Measurements from ENCODE around the gene GALNT9. TPM values are rescaled to one million over a fixed set of nuclear protein-coding genes. Genes with fewer than 3 reads are reported as not detected.

Gene GALNT9
- total RNA-seq, 2 experiments from 2014 or later: not detected

DNA sequence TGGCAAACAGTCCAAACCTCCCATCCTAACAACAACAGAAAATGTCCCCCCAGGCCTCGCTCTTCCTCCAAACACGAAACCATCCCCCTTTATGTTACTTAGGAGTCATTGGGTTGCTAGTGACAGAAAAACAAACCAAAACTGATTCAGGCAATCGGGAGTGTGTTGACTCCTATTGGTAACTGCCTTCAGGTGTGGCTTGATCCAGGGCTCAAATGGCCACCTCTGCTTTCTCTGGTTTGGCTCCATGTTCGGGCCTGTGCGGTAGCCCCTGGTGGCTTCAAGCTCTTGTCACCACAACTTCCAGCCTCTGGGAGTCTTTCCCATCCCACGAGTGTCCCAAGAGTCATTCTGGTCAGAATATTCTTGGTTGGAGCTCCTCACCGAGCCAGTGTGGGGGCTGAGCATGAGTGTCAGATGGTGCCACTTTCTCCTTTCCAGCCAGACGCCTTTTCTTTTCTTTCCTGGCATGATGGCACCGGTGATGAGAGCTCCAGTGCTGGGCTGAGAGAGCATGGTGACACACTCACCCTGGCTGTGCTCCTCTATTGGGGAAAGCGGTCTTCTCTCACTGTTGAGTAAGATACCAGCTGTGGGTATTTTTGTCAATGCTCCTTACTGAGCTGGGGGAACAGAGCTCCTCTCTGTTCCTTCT lies 146.6 kb downstream of the GALNT9 start:
- Mint-ChIP-seq H3K9me3 (peaks cover 10% of the 10 kb centered on the region), H3K27ac (no peak overlapping the region), H3K36me3 (ENCODE audit: low read depth) (peaks cover 5% of the 10 kb centered on the region), H3K27me3 (peaks cover 16% of the 10 kb centered on the region), H3K4me3 (no peak overlapping the region), H3K4me1 (peaks cover 36% of the 10 kb centered on the region)
- ChIA-PET POLR2A (interaction anchor here (1.2 kb wide), 1 partner anchor 35 kb away, joined by 4 read pairs; no protein-coding TSS in a partner anchor), CTCF (interaction anchor here (1.0 kb wide), 1 partner anchor 36 kb away, joined by 3 read pairs; no protein-coding TSS in a partner anchor)
- no peak for DNase-seq

DNA sequence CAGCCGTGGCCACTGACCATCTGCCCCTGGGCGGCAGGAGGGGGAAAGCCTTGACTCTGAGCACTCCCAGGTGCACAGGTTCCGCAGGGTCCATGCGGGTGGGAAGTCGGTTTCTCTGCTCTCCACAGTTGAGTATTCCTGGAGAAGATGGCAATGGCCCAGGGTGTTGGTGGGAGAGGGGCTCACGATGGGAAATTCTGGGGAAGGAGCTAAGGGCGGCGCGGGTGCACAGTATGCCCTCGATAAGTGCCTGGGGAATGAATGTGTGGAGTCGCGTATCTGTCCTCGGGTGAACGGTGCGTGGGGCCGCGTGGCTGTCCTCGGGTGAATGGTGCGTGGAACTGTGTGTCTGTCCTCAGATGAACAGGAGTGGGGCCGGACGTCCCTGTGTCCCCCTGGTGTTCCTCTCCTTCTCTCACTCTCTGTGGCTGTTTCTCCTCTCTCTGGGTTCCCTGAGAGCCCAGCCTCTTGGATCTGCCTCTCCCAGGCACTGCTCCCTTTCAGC lies 147.1 kb downstream of the GALNT9 start:
- Mint-ChIP-seq H3K36me3 (ENCODE audit: low read depth) (peaks cover 5% of the 10 kb centered on the region), H3K4me1 (peaks cover 31% of the 10 kb centered on the region), H3K27me3 (peaks cover 16% of the 10 kb centered on the region), H3K9me3 (peaks cover 10% of the 10 kb centered on the region), H3K4me3 (no peak overlapping the region), H3K27ac (no peak overlapping the region)
- ChIA-PET POLR2A (interaction anchor here (1.2 kb wide), 1 partner anchor 34 kb away, joined by 4 read pairs; no protein-coding TSS in a partner anchor), CTCF (interaction anchor here (1.0 kb wide), 1 partner anchor 37 kb away, joined by 3 read pairs; no protein-coding TSS in a partner anchor)
- no peak for DNase-seq

DNA sequence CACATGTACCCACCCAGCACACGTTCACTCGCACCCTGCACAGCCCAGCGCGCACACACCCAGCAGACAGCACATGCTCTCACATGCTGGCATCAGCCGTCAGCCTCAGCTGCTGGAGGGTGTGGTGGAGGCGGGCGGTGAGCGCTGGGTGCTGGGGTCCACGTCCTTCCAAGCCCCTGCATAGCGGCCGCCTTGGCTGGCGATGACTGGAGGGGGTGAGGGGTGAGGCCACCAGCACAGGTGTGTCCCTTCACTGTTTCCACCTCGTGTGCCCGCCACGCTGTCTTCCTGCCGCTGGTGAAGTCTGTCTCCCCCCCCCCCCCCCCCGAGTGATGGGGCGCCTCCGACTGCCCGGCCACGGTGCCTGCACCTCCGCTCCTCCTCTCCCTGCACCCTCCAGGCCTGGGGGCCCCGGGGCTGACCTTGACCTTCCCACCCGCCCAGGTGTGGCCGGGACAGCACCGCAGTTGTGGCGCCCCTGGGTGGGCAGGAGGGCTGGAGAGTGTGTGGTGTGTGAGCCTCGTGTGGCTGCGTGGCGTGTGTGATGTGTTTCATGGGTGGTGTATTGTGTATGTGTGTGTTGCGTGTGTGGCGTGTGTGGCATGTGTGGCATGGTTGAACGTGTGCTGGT lies 147.7 kb downstream of the GALNT9 start:
- ChIA-PET POLR2A (no interaction called here), CTCF (no interaction called here)
- Mint-ChIP-seq H3K4me1 (peaks cover 29% of the 10 kb centered on the region), H3K27ac (no peak overlapping the region), H3K36me3 (ENCODE audit: low read depth) (peaks cover 5% of the 10 kb centered on the region), H3K27me3 (peaks cover 16% of the 10 kb centered on the region), H3K4me3 (no peak overlapping the region), H3K9me3 (peaks cover 10% of the 10 kb centered on the region)
- DNase-seq: no peak

DNA sequence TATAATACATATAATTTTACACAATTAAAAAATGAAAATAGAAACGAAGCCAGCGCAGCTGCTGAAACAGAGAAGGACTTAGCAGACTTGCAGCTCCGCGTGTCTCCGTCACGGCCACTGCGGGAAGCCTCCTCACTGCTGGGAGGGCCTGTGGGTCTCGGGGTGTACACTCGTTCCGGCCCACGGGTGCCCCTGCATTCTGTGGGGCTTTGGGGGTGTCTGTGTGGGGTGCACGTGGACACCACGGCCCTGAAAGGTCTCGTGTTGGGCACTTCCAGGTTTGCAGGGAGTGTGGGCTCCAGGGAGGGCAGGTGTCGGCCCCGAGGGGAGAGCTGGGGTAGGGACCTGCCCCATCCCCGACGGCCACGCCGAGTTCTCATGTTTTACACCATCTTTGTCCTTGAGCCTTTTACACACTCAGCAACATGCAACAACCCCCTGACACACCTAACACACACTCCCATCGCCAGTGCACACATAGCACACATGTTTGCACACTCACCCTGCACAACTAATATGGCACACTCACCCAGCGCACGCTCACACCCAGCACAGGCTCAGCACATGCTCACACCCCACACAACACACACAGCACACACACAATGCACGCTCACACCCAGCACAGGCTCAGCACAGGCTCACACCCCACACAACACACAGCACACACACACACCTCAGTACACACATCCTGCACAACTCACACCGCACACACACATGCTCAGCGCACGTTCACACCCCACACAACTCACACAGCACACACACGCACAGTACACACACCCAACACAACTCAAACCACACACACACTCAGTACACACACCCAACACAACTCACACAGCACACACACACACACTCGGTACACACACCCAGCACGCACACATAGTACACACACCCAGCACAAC lies 148.5 kb downstream of the GALNT9 start:
- peaks cover 3% of the 10 kb centered on the region for H3K36me3 Mint-ChIP-seq (ENCODE audit: low read depth)
- H3K27me3 Mint-ChIP-seq: peaks cover 16% of the 10 kb centered on the region
- no peak overlapping the region for H3K27ac Mint-ChIP-seq
- H3K9me3 Mint-ChIP-seq: peaks cover 10% of the 10 kb centered on the region
- H3K4me3 Mint-ChIP-seq: no peak overlapping the region
- POLR2A ChIA-PET: no interaction called here
- CTCF ChIA-PET: interaction anchor here (1.2 kb wide), 1 partner anchor 9 kb away, joined by 3 read pairs; no protein-coding TSS in a partner anchor
- DNase-seq: no peak
- peaks cover 21% of the 10 kb centered on the region for H3K4me1 Mint-ChIP-seq

DNA sequence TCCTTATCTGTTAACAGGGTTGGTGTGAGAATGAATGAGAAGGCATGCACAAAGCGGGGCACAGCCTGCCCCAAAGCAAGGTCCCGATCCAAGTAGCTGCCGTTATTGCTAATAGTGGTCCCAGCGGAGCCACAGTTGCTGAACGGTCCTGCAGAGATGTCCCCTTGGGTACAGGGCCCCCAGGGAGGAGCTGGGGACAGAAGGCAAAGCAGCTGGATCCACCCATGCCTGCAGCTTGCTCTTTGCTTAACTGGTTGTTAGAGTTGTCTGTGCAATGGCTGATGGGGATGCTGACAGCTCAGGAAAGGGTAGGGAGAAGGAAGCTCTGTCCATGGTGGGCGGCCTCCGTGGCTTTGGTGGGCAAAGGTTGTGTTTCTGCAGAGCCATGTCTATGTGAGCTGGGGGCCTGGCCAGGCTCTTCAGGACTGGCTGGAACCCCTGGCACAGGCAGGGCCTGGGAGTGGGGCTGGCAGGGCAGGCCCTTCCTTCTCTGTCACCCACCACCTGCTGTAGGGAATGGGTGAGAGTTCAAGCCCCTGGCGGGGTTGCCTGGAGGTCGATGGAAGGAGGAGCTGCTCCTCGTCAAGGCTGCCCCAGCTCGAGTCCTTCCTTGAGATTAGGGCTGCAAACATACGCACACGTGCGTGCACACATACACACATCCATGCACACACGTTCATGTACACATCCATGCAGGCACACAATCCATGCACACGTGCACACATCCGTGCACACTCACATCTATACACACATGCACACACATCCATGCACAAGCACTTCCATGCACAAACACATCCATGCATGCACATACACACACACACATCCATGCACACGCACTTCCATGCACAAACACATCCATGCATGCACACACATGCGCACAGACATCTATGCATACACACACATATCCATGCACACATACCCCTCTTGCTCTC lies 149.7 kb downstream of the GALNT9 start:
- H3K4me1 Mint-ChIP-seq: peaks cover 15% of the 10 kb centered on the region
- no peak for DNase-seq
- H3K36me3 Mint-ChIP-seq (ENCODE audit: low read depth): no peaks in the 10 kb centered on the region
- no peak overlapping the region for H3K27ac Mint-ChIP-seq
- peaks cover 10% of the 10 kb centered on the region for H3K9me3 Mint-ChIP-seq
- ChIA-PET POLR2A (interaction anchor here (2.2 kb wide), 1 partner anchor 9 kb away, joined by 16 read pairs; no protein-coding TSS in a partner anchor), CTCF (interaction anchor here (1.2 kb wide), 1 partner anchor 10 kb away, joined by 3 read pairs; no protein-coding TSS in a partner anchor)
- peaks cover 11% of the 10 kb centered on the region for H3K27me3 Mint-ChIP-seq
- no peak overlapping the region for H3K4me3 Mint-ChIP-seq

DNA sequence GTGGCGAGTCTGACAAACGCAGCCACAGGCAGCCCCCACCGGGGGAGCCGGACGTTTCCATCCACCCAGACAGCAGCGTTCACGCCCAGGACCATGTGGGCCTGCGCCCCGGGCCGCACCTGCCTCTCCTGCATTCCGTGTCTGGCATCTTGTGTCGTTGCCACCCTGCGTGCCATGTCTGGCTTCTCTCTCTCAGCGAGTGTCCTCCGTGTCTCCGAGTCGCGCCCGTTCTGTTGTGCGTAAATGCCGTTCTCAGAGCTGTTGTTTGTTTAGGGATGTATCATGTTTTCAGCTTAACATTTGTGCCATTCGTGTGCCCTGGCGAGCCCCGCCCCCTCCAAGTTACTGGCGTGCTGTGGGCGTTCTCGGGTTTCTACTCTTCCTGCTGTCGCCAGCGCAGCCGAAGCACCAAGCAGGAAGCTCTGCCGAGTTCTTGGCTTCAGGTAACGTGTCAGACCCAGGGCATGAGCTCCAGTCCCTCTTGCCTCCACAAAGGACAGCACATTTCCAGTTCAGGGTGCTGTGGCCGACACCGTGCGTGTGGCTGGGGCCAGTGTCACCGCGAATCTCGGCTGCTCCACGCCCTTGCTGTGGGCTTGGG lies 150.5 kb downstream of the GALNT9 start:
- Mint-ChIP-seq H3K9me3 (peaks cover 10% of the 10 kb centered on the region), H3K4me1 (peaks cover 19% of the 10 kb centered on the region), H3K27ac (peak overlapping the region; percentile 80), H3K36me3 (ENCODE audit: low read depth) (no peaks in the 10 kb centered on the region), H3K4me3 (peak overlapping the region; percentile 78), H3K27me3 (peaks cover 9% of the 10 kb centered on the region)
- ChIA-PET CTCF (interaction anchor here (1.0 to 1.4 kb wide), 2 partner anchors 8 to 40 kb away, joined by 3 read pairs; no protein-coding TSS in a partner anchor), POLR2A (interaction anchor here (2.2 kb wide), 1 partner anchor 10 kb away, joined by 16 read pairs; no protein-coding TSS in a partner anchor)
- DNase-seq: peak; percentile 66

DNA sequence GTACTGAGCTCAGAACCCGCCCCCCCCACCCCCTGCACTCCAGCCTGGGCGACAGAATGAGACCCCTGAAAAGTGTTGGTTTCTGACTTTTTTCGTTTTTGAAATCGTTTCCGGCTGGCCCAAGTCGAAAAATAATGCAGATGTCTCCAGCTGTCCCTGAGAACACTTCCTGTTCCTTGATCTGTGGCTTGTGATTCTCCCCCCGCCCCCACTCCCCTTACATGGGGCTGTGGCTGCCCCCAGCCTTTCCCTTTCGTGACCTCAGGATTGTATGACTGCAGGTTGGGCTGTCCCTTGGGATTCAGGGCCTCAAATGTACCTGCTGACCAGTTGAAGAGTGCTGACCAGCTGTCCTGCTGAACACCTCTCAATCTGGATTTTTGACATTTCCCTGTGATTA lies 151.1 kb downstream of the GALNT9 start:
- POLR2A ChIA-PET: interaction anchor here (0.8 to 2.2 kb wide), 2 partner anchors 11 to 250 kb away, joined by 3 to 16 read pairs; no protein-coding TSS in a partner anchor
- Mint-ChIP-seq H3K36me3 (ENCODE audit: low read depth) (no peaks in the 10 kb centered on the region), H3K27ac (peak overlapping the region; percentile 80), H3K27me3 (peaks cover 8% of the 10 kb centered on the region), H3K4me3 (peak overlapping the region; percentile 78), H3K9me3 (peaks cover 10% of the 10 kb centered on the region), H3K4me1 (peaks cover 22% of the 10 kb centered on the region)
- CTCF ChIA-PET: interaction anchor here (1.0 to 1.4 kb wide), 2 partner anchors 8 to 41 kb away, joined by 3 read pairs; no protein-coding TSS in a partner anchor
- DNase-seq: no peak

DNA sequence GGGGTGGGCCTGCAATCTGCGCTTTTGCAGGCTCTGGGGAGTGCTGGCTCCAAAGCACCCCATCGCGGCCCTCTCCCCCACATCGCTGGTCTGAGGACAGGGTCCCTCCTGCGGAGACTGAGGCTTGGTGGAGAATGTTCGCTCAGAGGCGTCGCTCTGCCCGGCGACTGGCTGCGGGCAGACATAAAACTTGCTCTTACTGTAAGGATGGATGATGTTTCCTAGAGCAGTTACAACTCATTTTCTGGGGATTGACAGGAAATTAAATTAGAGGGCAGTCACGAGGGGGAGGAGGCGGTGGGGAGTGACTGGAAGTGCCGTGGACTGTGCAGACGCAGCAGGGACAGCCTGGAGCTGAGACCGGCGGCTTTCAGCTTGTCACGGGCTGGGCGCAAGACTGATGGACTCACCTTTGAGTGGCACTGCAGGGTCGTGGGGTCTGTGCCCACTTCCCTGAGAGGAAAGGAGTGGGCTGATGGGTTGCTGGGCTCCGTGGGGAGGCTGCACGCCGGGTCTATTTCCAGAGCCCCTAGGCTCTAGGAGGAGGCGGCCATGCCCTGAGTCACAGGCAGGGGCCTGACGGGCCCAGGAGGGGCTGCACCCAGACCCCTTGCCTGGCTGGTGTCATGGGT lies 152.4 kb downstream of the GALNT9 start:
- CTCF ChIA-PET: no interaction called here
- Mint-ChIP-seq H3K27me3 (peaks cover 6% of the 10 kb centered on the region), H3K4me3 (no peak overlapping the region), H3K4me1 (peaks cover 30% of the 10 kb centered on the region), H3K36me3 (ENCODE audit: low read depth) (no peaks in the 10 kb centered on the region), H3K9me3 (peaks cover 7% of the 10 kb centered on the region), H3K27ac (no peak overlapping the region)
- POLR2A ChIA-PET: no interaction called here
- DNase-seq: no peak

DNA sequence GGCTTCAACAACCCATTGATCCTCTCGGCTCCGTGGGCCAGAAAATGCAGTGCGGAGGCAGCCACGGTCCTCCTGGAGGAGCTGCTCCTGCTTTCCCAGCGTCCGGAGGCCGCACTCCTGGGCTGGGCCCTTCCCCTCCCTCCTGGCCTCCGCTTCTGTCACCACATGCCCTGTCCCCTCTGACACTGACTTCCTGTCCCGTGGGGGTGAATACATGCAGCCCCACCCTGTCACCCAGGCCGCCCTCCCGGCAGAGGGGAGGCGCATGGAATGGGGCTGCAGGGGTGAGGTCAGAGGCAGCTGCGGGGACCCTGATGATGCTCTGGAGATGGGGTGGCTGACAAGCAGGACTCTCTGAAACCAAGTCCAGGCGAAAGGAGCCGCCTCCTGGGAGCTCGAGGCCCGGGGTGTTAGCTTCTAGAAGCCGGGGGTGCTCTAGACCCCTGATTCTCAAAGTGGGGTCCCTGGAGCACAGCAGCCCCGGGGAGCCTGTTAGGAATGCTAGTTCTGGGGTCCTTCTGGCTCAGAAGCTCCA lies 152.9 kb downstream of the GALNT9 start:
- Mint-ChIP-seq H3K4me1 (peaks cover 30% of the 10 kb centered on the region), H3K27ac (no peak overlapping the region), H3K27me3 (peaks cover 6% of the 10 kb centered on the region), H3K36me3 (ENCODE audit: low read depth) (no peaks in the 10 kb centered on the region), H3K9me3 (peaks cover 5% of the 10 kb centered on the region), H3K4me3 (no peak overlapping the region)
- POLR2A ChIA-PET: interaction anchor here (1.0 kb wide), 2 partner anchors 8 to 9 kb away, joined by 4 to 6 read pairs; no protein-coding TSS in a partner anchor
- CTCF ChIA-PET: no interaction called here
- no peak for DNase-seq

DNA sequence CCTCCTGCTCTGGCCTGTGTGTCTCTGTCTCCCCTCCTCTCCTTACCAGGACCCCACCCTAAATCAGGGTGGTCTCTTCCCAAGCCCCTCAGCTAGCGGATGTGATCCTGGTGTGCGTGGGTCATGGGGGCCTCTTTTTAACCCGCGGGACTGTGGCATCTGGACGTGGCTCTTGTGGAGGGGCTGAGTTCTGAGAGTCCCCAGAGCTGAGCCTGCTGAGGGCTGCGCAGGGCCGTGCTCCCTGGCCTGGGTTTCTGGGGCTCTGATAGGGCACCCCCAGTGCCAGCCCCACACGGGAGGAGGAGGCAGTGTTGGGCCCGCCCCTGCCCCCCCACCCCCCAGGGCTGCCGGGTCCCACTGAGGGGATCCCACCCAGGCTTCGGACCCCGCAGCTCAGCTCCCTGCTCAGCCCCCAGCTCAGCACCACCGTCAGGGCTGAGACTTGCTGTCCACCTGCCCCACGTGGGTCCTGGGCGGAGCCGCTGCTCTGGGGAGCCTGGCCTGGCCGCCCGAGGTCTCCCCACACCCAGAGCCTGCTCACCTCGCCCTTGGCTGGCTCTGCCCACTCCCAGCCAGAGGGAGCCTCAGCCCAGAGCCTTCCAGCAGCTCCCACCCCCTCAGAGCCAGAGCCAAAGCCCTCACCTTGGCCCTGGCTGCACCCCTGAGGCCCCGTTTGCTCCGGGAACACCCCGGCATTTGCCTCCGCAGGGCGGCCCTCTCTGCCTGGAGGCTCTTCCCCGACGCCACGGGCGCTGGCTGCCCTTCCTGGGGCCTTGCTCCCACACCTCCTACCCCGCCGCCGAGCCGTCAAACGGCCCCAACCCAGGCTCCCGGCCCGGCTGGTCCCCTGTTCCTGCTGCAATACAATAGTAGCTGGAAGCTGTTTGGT lies 153.6 kb downstream of the GALNT9 start:
- H3K4me1 Mint-ChIP-seq: peaks cover 30% of the 10 kb centered on the region
- POLR2A ChIA-PET: interaction anchor here (1.0 to 1.6 kb wide), 3 partner anchors 8 to 14 kb away, joined by 4 to 6 read pairs (median 6); no protein-coding TSS in a partner anchor
- peaks cover 6% of the 10 kb centered on the region for H3K27me3 Mint-ChIP-seq
- H3K9me3 Mint-ChIP-seq: no peaks in the 10 kb centered on the region
- CTCF ChIA-PET: no interaction called here
- H3K27ac Mint-ChIP-seq: no peak overlapping the region
- no peaks in the 10 kb centered on the region for H3K36me3 Mint-ChIP-seq (ENCODE audit: low read depth)
- no peak for DNase-seq
- no peak overlapping the region for H3K4me3 Mint-ChIP-seq

Data from activated CD4-positive, alpha-beta memory T cell treated with anti-CD3 and anti-CD28 coated beads, Interleukin-2, amount 10 ng/mL, durations not matched to agents 7 days and 5 days (primary cell).